NT2/D1 (cell line): ENCODE data around the gene ITGB4.

Source experiments
- SUZ12 ChIP-seq: IDR thresholded peaks from 2 replicates; pipeline ENCODE4 v1.6.1; 2011; ENCODE audit not compliant: insufficient read length, insufficient read depth; ENCODE audit errors: extremely low read depth
- YY1 ChIP-seq: IDR thresholded peaks from 2 replicates; pipeline ENCODE4 v1.6.1; 2011; ENCODE audit not compliant: insufficient read length, insufficient read depth
- ZNF274 ChIP-seq: IDR thresholded peaks from 2 replicates; pipeline ENCODE4 v1.6.1; 2011; ENCODE audit warnings: mild to moderate bottlenecking, low read depth, low read length

DNA sequence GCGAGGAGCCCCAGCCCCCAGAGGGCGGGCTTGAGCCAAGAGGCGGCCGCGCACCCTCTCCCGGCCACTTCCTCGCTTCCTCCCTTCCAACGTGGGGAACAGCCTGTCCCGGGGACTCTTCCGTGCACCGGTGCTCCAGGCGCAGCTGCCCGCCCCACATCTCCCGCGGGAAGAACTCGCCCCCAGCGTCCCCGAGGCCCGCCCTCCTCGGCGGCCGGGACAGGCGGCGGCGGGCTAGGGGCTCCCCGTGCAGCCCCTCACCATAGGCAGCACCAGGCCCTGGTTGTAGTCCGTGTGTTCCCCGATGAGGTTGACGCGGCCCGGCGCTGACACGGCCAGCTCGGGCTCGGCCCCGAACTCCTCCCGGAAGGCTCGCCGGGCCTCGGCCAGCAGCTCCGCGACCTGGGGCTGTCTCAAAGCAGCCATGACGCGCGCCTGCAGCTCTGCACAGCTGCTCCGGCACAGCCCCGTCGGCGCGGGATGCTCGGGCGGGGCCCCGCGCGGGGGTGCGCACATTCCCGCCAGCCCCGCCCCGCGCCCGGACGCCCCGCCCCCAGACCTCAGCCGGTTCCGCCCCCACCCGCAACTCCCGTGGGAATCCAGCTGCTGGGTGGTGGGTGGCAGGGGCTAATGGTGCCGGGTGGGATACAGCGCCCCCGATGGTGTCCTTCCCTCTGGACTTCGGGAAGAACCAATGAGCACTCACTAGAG is 43.6 kb downstream of the ITGB4 start, which contains the start of gene GALK1:
- no peak for TF ChIP-seq ZNF274
- no peak for TF ChIP-seq YY1
- no peak for TF ChIP-seq SUZ12
